Tibial nerve (tissue), 3 donors: ENCODE data around the gene HYCC1.
"Not testable (repeated sequence)": the region's sequence is repeated elsewhere in the genome, so short reads cannot be mapped to it uniquely, and the experiment has no call there.

Experiments
- CTCF ChIP-seq, 5 experiments: fragments of 200-600 bp in 3 of 5; fragments of 450-650 bp in 2 of 5; sonication (generic) in 3 of 5; IDR thresholded peaks; one replicate each; pipeline ENCODE4 v1.5.1; 2016 to 2019; ENCODE audit warnings: antibody characterized with exemption in 5 of 5, mild to moderate bottlenecking in 3 of 5, moderate library complexity in 2 of 5
- POLR2A ChIP-seq, 2 donors: fragments of 450-650 bp; IDR thresholded peaks; one replicate each; pipeline ENCODE4 v1.6.1; 2017; ENCODE audit warnings: antibody characterized with exemption in 2 of 2, mild to moderate bottlenecking in 2 of 2, moderate library complexity in 2 of 2

- not testable (repeated sequence) for TF ChIP-seq CTCF, POLR2A (IDR thresholded peaks at IDR 0.05)
These were observed 31.2 kb upstream of the HYCC1 start for GRCh38 chr7:23045086-23045485.
